ENCODE measurements around the gene TMC6. TPM values are rescaled to one million over a fixed set of nuclear protein-coding genes. Genes with fewer than 3 reads are reported as not detected.
"Not testable (repeated sequence)": the region's sequence is repeated elsewhere in the genome, so short reads cannot be mapped to it uniquely, and the experiment has no call there.

The TMC6 gene
- total RNA-seq, 4 donors from 2014 or later, result 14.4 to 21.4 (median 18.5) TPM

DNA sequence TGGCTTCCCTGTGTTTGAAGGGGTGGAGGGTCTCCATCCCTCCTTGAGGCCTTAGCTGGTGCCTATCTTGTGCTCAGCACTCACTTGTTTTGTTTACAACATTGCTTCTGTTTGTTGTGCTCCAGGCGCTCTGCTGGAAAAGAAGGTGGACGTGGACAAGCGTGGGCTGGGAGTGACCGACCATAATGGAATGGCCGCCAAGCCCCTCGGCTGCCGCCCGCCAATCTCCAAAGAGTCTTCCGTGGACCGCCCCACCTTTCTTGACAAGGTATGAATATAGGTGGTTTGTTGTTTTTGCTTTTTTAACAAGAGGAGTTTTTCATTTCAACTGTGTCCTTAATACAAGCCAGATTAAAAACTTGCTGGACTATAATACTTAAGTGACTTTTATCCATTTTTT is 53.5 kb downstream of the TMC6 start:
- no peak for DNase-seq (ENCODE audit: extremely low spot score)
- Histone ChIP-seq H3K27me3 (no peaks in the 10 kb centered on the region), H3K4me1 (peaks cover 0 to 3% (median 0%) of the 10 kb centered on the region in 4 donors), H3K27ac (replicated peaks in 1 of 4) (no peak overlapping the region), H3K36me3 (peaks cover 79 to 100% (median 96%) of the 10 kb centered on the region in 4 donors), H3K4me3 (no peak overlapping the region), H3K9me3 (no peaks in the 10 kb centered on the region)
- TF ChIP-seq POLR2AphosphoS5 (IDR thresholded peaks at IDR 0.05), result no peak
- TF ChIP-seq EP300 (IDR thresholded peaks at IDR 0.05), result no peak
- no peak for TF ChIP-seq POLR2A (IDR thresholded peaks at IDR 0.05; ENCODE audit: low read depth)
- TF ChIP-seq, protein P1, sequence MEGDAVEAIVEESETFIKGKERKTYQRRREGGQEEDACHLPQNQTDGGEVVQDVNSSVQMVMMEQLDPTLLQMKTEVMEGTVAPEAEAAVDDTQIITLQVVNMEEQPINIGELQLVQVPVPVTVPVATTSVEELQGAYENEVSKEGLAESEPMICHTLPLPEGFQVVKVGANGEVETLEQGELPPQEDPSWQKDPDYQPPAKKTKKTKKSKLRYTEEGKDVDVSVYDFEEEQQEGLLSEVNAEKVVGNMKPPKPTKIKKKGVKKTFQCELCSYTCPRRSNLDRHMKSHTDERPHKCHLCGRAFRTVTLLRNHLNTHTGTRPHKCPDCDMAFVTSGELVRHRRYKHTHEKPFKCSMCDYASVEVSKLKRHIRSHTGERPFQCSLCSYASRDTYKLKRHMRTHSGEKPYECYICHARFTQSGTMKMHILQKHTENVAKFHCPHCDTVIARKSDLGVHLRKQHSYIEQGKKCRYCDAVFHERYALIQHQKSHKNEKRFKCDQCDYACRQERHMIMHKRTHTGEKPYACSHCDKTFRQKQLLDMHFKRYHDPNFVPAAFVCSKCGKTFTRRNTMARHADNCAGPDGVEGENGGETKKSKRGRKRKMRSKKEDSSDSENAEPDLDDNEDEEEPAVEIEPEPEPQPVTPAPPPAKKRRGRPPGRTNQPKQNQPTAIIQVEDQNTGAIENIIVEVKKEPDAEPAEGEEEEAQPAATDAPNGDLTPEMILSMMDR (IDR thresholded peaks at IDR 0.05), result no peak
- 96% methylated on average over 10 of the region's 10 CpGs for WGBS
- intact Hi-C loops (cut with DNase I), result no loop called here

DNA sequence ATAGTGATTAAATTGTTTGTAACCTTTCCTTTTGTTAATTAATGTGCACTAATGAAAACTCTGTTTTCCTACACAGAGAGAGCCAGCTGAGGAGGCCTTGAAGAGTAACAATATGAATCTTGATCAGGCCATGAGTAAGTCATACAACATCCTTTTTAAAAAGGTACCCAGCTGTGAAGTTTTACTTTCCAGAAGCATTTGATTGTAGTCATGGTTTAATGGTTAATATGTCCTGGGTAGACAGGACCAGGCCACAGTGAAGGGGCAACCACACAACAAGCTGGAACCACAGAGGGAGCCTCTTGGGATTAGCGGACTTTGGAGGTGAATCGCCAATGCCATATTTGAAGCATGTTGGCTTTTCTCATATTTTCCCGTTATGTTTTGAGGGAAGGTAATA is 55.6 kb downstream of the TMC6 start:
- intact Hi-C loops (cut with DNase I), result no loop called here
- no peaks in the 10 kb centered on the region for H3K27me3 ChIP-seq
- TF ChIP-seq EP300 (IDR thresholded peaks at IDR 0.05) (no peak), POLR2A (IDR thresholded peaks at IDR 0.05; ENCODE audit: low read depth) (no peak), POLR2AphosphoS5 (IDR thresholded peaks at IDR 0.05) (no peak)
- TF ChIP-seq, protein P1 (IDR thresholded peaks at IDR 0.05), result no peak
- peaks cover 77 to 99% (median 91%) of the 10 kb centered on the region in 4 donors for H3K36me3 ChIP-seq
- H3K4me1 ChIP-seq, result peaks cover 0 to 5% (median 0%) of the 10 kb centered on the region in 4 donors
- no peak overlapping the region for H3K4me3 ChIP-seq
- DNase-seq (ENCODE audit: extremely low spot score), result no peak
- H3K27ac ChIP-seq (replicated peaks in 1 of 4), result no peak overlapping the region
- no peaks in the 10 kb centered on the region for H3K9me3 ChIP-seq
- 97% methylated on average over 3 of the region's 3 CpGs for WGBS

DNA sequence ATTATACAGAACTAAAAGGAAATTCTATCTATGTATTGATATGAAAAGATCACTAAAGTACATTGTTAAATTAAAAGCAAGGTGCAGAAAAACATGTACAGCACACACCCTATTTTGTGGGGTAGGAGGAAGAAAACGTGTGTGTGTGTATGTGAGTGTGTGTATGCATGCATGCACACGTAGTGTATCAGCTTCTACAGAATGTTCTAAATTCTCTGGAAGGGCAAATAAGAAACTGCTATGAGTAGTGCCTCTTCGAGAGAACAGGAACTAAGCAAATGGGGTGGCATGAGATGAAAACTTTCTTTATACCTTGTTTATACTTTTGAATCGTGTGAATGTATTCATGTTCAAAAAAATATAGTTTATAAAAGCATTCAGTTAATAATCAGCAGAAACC is 58.9 kb downstream of the TMC6 start:
- intact Hi-C loops (cut with DNase I), result no loop called here
- whole genome bisulfite sequencing, result 50% methylated on average over 4 of the region's 4 CpGs
- H3K4me3 ChIP-seq, result no peak overlapping the region
- H3K9me3 ChIP-seq, result no peaks in the 10 kb centered on the region
- TF ChIP-seq POLR2A (IDR thresholded peaks at IDR 0.05; ENCODE audit: low read depth) (no peak), EP300 (IDR thresholded peaks at IDR 0.05) (no peak), POLR2AphosphoS5 (IDR thresholded peaks at IDR 0.05) (no peak)
- TF ChIP-seq, protein P1 (IDR thresholded peaks at IDR 0.05), result no peak
- peaks cover 0 to 5% (median 0%) of the 10 kb centered on the region in 4 donors for H3K4me1 ChIP-seq
- DNase-seq (ENCODE audit: extremely low spot score), result no peak
- peaks cover 55 to 88% (median 76%) of the 10 kb centered on the region in 4 donors for H3K36me3 ChIP-seq
- no peaks in the 10 kb centered on the region for H3K27me3 ChIP-seq
- no peak overlapping the region for H3K27ac ChIP-seq (replicated peaks in 1 of 4)

DNA sequence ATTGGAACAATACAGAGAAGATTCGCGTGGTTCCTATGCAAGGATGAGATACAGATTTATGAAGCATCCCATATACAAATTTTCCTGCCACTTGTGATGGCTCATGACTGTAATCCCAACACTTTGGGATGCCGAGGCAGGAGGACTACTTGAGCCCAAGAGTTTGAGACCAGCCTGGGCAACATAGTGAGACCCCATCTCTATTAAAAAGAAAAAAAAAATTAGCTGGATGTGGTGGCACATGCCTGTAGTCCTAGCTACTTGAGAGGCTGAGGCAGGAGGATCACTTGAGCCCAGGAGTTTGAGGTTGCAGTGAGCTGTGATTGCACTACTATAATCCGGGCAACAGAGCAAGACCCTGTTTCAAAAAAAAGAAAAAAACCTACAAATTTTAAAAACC is 61.6 kb downstream of the TMC6 start:
- DNase-seq (ENCODE audit: extremely low spot score); intact Hi-C loops (cut with DNase I); H3K9me3 ChIP-seq; H3K4me3 ChIP-seq; H3K27ac ChIP-seq (replicated peaks in 1 of 4); H3K27me3 ChIP-seq: not testable (repeated sequence)
- WGBS, result 96% methylated on average over 4 of the region's 4 CpGs
- Histone ChIP-seq H3K36me3 (peaks cover 28 to 62% (median 50%) of the 10 kb centered on the region in 4 donors), H3K4me1 (peaks cover 0 to 10% (median 7%) of the 10 kb centered on the region in 4 donors)

DNA sequence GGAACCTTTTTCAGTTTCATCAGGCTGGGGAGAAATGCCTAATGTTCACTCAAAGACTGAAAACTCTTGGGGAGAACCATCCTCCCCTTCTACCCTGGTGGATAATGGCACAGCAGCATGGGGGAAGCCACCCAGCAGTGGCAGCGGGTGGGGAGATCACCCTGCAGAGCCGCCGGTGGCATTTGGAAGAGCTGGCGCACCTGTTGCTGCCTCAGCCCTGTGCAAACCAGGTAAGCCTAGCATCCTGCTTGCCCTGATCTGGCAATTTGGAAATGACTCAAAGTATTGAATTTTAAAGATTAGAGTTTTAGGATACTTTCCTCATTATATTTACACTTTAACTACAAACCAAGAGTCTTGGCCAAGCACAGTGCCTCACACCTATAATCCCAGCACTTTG is 63.8 kb downstream of the TMC6 start:
- H3K4me3 ChIP-seq, result no peak overlapping the region
- DNase-seq (ENCODE audit: extremely low spot score), result no peak
- peaks cover 0 to 12% (median 5%) of the 10 kb centered on the region in 4 donors for H3K4me1 ChIP-seq
- no peaks in the 10 kb centered on the region for H3K9me3 ChIP-seq
- TF ChIP-seq POLR2A (IDR thresholded peaks at IDR 0.05; ENCODE audit: low read depth) (no peak), POLR2AphosphoS5 (IDR thresholded peaks at IDR 0.05) (no peak), EP300 (IDR thresholded peaks at IDR 0.05) (no peak)
- TF ChIP-seq, protein P1 (IDR thresholded peaks at IDR 0.05), result no peak
- intact Hi-C loops (cut with DNase I), result no loop called here
- H3K27ac ChIP-seq (replicated peaks in 1 of 4), result no peak overlapping the region
- peaks cover 16 to 41% (median 32%) of the 10 kb centered on the region in 4 donors for H3K36me3 ChIP-seq
- 88% methylated on average over 4 of the region's 4 CpGs for WGBS
- H3K27me3 ChIP-seq, result no peaks in the 10 kb centered on the region

Measured in esophagus muscularis mucosa (tissue), 4 donors.